Natural killer cell (primary cell): ENCODE results near the gene PDE6B. TPM values are rescaled to one million over a fixed set of nuclear protein-coding genes. Genes with fewer than 3 reads are reported as not detected.
"Not testable (repeated sequence)": the region's sequence is repeated elsewhere in the genome, so short reads cannot be mapped to it uniquely, and the experiment has no call there.

ENCODE experiments used
- ATAC-seq, 3 donors: fragments of 150-1000 bp in 2 of 3; fragments of 200-7000 bp in 1 of 3; cut with Tn5 transposase; 1 replicate in 1 of 3; 2 replicates in 2 of 3; pipeline ENCODE4 v1.10.0; 2021; ENCODE audit warnings: mild to moderate bottlenecking in 2 of 3, moderate library complexity in 2 of 3
- DNase-seq, 2 donors: peaks; one replicate each; pipeline versions ENCODE4 v3.0.0 to v3.0.0-alpha.2; 2013 to 2021; ENCODE audit warnings: mixed read lengths in 1 of 2
- H3K27ac ChIP-seq: one replicate; pipeline ENCODE4 v1.5.1; 2013; ENCODE audit warnings: mild to moderate bottlenecking, low read length
- H3K27me3 ChIP-seq: one replicate; pipeline ENCODE4 v1.6.1; 2013; ENCODE audit warnings: low read length; ENCODE audit not compliant: control insufficient read depth, insufficient read depth
- H3K36me3 ChIP-seq: one replicate; pipeline ENCODE4 v1.6.1; 2013; ENCODE audit warnings: low read length; ENCODE audit not compliant: control insufficient read depth, insufficient read depth
- H3K4me1 ChIP-seq: one replicate; pipeline ENCODE4 v1.6.1; 2013; ENCODE audit warnings: low read length; ENCODE audit not compliant: control insufficient read depth, insufficient read depth
- H3K4me3 ChIP-seq: one replicate; pipeline ENCODE4 v1.5.1; 2013; ENCODE audit warnings: low read length
- H3K9me3 ChIP-seq: one replicate; pipeline ENCODE4 v1.6.1; 2013; ENCODE audit warnings: low read length; ENCODE audit not compliant: control insufficient read depth, insufficient read depth
- H3K27ac Mint-ChIP-seq, 2 donors: one replicate each; pipeline ENCODE4 v1.8.0; 2022; ENCODE audit warnings: mild to moderate bottlenecking in 2 of 2, mixed read lengths in 2 of 2, moderate library complexity in 1 of 2
- H3K27me3 Mint-ChIP-seq, 2 donors: one replicate each; pipeline ENCODE4 v1.8.0; 2022; ENCODE audit warnings: low read depth in 2 of 2, mixed read lengths in 2 of 2
- H3K36me3 Mint-ChIP-seq: one replicate; pipeline ENCODE4 v1.8.0; 2022; ENCODE audit warnings: mixed read lengths
- H3K4me1 Mint-ChIP-seq, 2 donors: one replicate each; pipeline ENCODE4 v1.8.0; 2022; ENCODE audit warnings: mixed read lengths in 2 of 2
- H3K4me3 Mint-ChIP-seq: one replicate; pipeline ENCODE4 v1.8.0; 2022; ENCODE audit warnings: mild to moderate bottlenecking, moderate library complexity, mixed read lengths
- H3K9me3 Mint-ChIP-seq, 2 donors: one replicate each; pipeline ENCODE4 v1.8.0; 2022; ENCODE audit warnings: mixed read lengths in 2 of 2
- CTCF ChIP-seq: fragments of 200-600 bp; IDR thresholded peaks from one replicate; pipeline ENCODE4 v1.8.0; 2022; ENCODE audit warnings: antibody characterized with exemption
- WGBS: methylation state at CpG from one replicate; pipeline ENCODE4 v1.1.7; 2013; ENCODE audit warnings: missing lambda C conversion rate; ENCODE audit not compliant: insufficient coverage; 5-methylcytosine and 5-hydroxymethylcytosine counted together
- intact Hi-C: fragments of 100-400 bp; cut with micrococcal nuclease; formaldehyde crosslinking; loops from one replicate; pipeline ENCODE4 v1.14.2; 2022
- total RNA-seq, 4 donors: library from RNA; stranded (reverse); fragments of 120-200 nt in 1 of 4; gene quantifications; one replicate each; pipeline versions ENCODE4 v1.2.3 to v1.2.4, GENCODE V29; 2013 to 2022

The PDE6B gene
- total RNA-seq, 3 donors from 2014 or later (not counting 1 experiment from before 2014, with no cell fraction given), result 15.8 to 18.8 (median 17.2) TPM

- Histone ChIP-seq H3K36me3 (no peaks in the 10 kb centered on the region), H3K27ac (peak within 1 kb of the TSS; percentile 70), H3K27me3 (no peaks in the 10 kb centered on the region), H3K4me3 (peak within 1 kb of the TSS; percentile 56), H3K4me1 (peaks cover 32% of the 10 kb centered on the region), H3K9me3 (no peaks in the 10 kb centered on the region)
- ATAC-seq (peak; percentile 95 to 99 (median 97)), DNase-seq (peak; percentile 91 to 96)
- H3K4me1 Mint-ChIP-seq, result peaks cover 13 to 37% of the 10 kb centered on the region in 2 donors
- no peaks in the 10 kb centered on the region for H3K9me3 Mint-ChIP-seq
- TF ChIP-seq CTCF, result no peak
- intact Hi-C loops, result loop anchor here (2.0 to 5.0 kb wide), 2 partner anchors 25 to 77 kb away; no protein-coding TSS in a partner anchor
- WGBS, result 3% methylated on average over 82 of the region's 82 CpGs
- no peaks in the 10 kb centered on the region for H3K27me3 Mint-ChIP-seq
- no peaks in the 10 kb centered on the region for H3K36me3 Mint-ChIP-seq
- H3K27ac Mint-ChIP-seq, result peak within 1 kb of the TSS; percentile 68 to 91
- H3K4me3 Mint-ChIP-seq, result peak within 1 kb of the TSS; percentile 87
Observed at GRCh38 chr4:705278-706082, 80.1 kb downstream of the PDE6B start, which contains the start of gene PCGF3. TSS of gene PCGF3 (plus strand) at chr4:705832. CDS start at chr4:733681, 27,849 bp downstream.

GRCh38 chr4:706083-706633 is 80.8 kb downstream of the PDE6B start:
- intact Hi-C loops, result loop anchor here (5.0 kb wide), 1 partner anchor 76 kb away; no protein-coding TSS in a partner anchor
- not testable (repeated sequence) for H3K9me3 Mint-ChIP-seq, H3K4me3 Mint-ChIP-seq, ATAC-seq, H3K36me3 ChIP-seq, H3K36me3 Mint-ChIP-seq, H3K9me3 ChIP-seq, H3K27me3 Mint-ChIP-seq, DNase-seq, H3K27me3 ChIP-seq
- Mint-ChIP-seq H3K4me1 (peaks cover 13 to 38% of the 10 kb centered on the region in 2 donors), H3K27ac (peak overlapping the region in 1 of 2 donors; percentile 91)
- peaks cover 32% of the 10 kb centered on the region for H3K4me1 ChIP-seq
- H3K4me3 ChIP-seq, result peak overlapping the region; percentile 56
- H3K27ac ChIP-seq, result peak overlapping the region; percentile 70
- WGBS, result 6% methylated on average over 21 of the region's 21 CpGs

GRCh38 chr4:706834-707598 is 81.6 kb downstream of the PDE6B start:
- Histone ChIP-seq H3K4me1 (peaks cover 32% of the 10 kb centered on the region), H3K36me3 (no peaks in the 10 kb centered on the region), H3K27ac (no peak overlapping the region), H3K9me3 (no peaks in the 10 kb centered on the region), H3K4me3 (no peak overlapping the region), H3K27me3 (no peaks in the 10 kb centered on the region)
- Mint-ChIP-seq H3K36me3 (no peaks in the 10 kb centered on the region), H3K27ac (peak overlapping the region in 1 of 2 donors; percentile 63), H3K9me3 (no peaks in the 10 kb centered on the region), H3K4me1 (peaks cover 13 to 38% of the 10 kb centered on the region in 2 donors), H3K4me3 (peak overlapping the region; percentile 31), H3K27me3 (no peaks in the 10 kb centered on the region)
- no peak for ATAC-seq
- DNase-seq, result no peak
- TF ChIP-seq CTCF, result no peak
- WGBS, result 89% methylated on average over 21 of the region's 21 CpGs
- intact Hi-C loops, result loop anchor here (5.0 kb wide), 1 partner anchor 75 kb away; no protein-coding TSS in a partner anchor
